ENCODE data around the gene RIBC2. TPM values are rescaled to one million over a fixed set of nuclear protein-coding genes. Genes with fewer than 3 reads are reported as not detected.

Gene RIBC2
- polyA plus RNA-seq, 1 of the 3 experiments (the other 2 are of a cell fraction), result not detected

DNA sequence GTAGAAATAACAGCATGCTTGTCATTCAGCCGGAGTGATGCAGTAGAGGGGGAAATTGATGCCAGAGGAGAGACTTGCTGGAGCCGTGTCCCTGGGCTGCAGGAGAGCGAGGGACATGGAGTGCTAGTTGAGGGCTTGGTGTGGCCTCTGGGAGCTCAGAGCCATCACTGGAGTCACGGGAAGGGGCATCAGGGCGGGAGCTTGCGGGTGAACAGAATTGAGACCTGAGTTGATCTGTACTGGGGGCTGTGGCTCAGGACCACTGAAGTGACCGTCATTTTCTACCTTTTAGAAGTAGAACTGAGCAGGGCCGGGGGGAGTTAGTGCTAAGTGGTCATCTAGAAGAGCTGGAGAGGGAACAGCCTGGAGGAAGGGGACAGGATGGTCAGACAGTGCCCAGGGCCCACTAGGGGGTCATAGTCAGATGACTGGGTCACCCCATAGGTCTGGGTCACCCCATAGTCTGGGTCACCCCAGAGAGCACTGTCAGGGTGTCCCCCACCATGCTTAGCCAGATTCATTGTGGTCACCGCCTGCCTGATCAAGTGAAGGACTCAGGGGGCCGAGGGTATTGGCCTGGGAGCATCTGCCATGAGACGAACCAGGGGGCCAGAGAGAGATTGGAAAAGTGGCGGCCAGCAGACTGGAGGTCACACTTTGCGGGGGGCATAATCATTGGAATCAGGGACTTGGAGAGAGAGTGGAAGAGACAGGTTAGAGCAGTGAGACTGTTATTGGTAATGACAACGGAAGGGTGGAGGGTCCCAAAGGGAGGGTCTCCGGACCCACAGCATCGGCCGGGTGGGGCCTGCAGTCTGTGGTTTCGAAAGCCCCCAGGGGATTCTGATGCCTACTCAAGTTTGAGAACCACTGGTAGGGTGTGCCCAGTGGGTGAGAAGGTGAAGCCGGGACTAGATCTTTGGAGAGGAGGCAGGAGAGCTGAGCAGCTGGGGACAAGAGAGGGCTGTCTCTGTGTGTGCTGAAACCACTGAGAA, 15.2 kb downstream of the RIBC2 start:
- no peaks in the 10 kb centered on the region for H3K9me2 ChIP-seq
- no peak overlapping the region for H3K27ac ChIP-seq (ENCODE audit: low read depth in 2 of 2, low read length in 1 of 2)
- TF ChIP-seq ELF1 (IDR thresholded peaks at IDR 0.05), result no peak
- no peak for TF ChIP-seq EZH2phosphoT487 (IDR thresholded peaks at IDR 0.05; ENCODE audit: borderline replicate concordance, low read depth)
- no peak for TF ChIP-seq POLR2AphosphoS5 (IDR thresholded peaks at IDR 0.05; ENCODE audit: low read depth, low read length)
- CTCF ChIA-PET, result interaction anchor here (0.8 to 1.0 kb wide), 2 partner anchors 160 to 228 kb away, joined by 3 read pairs; no protein-coding TSS in a partner anchor
- no peak overlapping the region for H3K4me2 ChIP-seq
- no peak overlapping the region for H2AFZ ChIP-seq (ENCODE audit: low read depth)
- H3K9ac ChIP-seq, result no peak overlapping the region
- DNase-seq, result no peak
- no peaks in the 10 kb centered on the region for H3K36me3 ChIP-seq (replicated peaks in 1 of 2; ENCODE audit: control insufficient read depth in 1 of 2, insufficient read depth in 2 of 2, low read length in 1 of 2)
- H3K27me3 ChIP-seq (ENCODE audit: insufficient read depth), result 0 out of 2 replicates have a peak, but pooled peaks cover 5% of the 10 kb centered on the region
- no peaks in the 10 kb centered on the region for H3F3A ChIP-seq (replicated peaks; ENCODE audit: insufficient read depth)
- no peaks in the 10 kb centered on the region for H3K4me1 ChIP-seq (ENCODE audit: control insufficient read depth in 1 of 2, insufficient read depth in 2 of 2, low read depth in 1 of 2, low read length in 1 of 2)
- WGBS (ENCODE audit: low lambda C conversion rate), result 68% methylated on average over 19 of the region's 19 CpGs
- H4K20me1 ChIP-seq (ENCODE audit: insufficient read depth), result no peaks in the 10 kb centered on the region
- H3K4me3 ChIP-seq (ENCODE audit: low read depth in 2 of 2, low read length in 1 of 2), result no peak overlapping the region
- H3K9me3 ChIP-seq, result no peaks in the 10 kb centered on the region
- H3K79me2 ChIP-seq (ENCODE audit: insufficient read depth), result no peaks in the 10 kb centered on the region
- POLR2A ChIA-PET, result no interaction called here

DNA sequence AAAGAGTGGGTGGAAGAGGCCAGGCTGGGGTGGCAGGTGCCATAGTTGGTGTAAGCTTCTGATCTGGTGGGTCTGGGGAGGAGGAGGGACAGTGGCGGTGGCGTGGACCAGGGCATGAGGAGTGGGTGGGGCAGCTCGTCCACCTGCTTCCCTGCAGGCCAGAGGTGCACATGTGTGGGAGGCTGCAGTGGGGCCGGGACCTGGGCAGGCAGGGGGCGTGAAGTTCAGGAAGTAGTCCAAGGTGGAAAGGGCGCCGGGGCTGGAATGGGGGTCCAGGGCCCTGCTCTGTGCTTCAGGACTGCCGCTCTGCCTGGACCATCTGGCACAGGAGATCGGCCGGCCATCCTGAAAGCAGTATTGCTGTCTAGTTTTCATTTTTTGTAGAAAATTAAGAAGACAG, 15.9 kb downstream of the RIBC2 start:
- no peaks in the 10 kb centered on the region for H3K4me1 ChIP-seq (ENCODE audit: control insufficient read depth in 1 of 2, insufficient read depth in 2 of 2, low read depth in 1 of 2, low read length in 1 of 2)
- H3K9me3 ChIP-seq, result no peaks in the 10 kb centered on the region
- DNase-seq, result no peak
- H3K4me3 ChIP-seq (ENCODE audit: low read depth in 2 of 2, low read length in 1 of 2), result no peak overlapping the region
- H3K27ac ChIP-seq (ENCODE audit: low read depth in 2 of 2, low read length in 1 of 2), result no peak overlapping the region
- H3K36me3 ChIP-seq (replicated peaks in 1 of 2; ENCODE audit: control insufficient read depth in 1 of 2, insufficient read depth in 2 of 2, low read length in 1 of 2), result no peaks in the 10 kb centered on the region
- 80% methylated on average over 8 of the region's 10 CpGs for WGBS (ENCODE audit: low lambda C conversion rate)
- no peaks in the 10 kb centered on the region for H3K79me2 ChIP-seq (ENCODE audit: insufficient read depth)
- 0 out of 2 replicates have a peak, but pooled peaks cover 5% of the 10 kb centered on the region for H3K27me3 ChIP-seq (ENCODE audit: insufficient read depth)
- ChIA-PET POLR2A (no interaction called here), CTCF (no interaction called here)
- H3F3A ChIP-seq (replicated peaks; ENCODE audit: insufficient read depth), result no peaks in the 10 kb centered on the region
- no peak overlapping the region for H2AFZ ChIP-seq (ENCODE audit: low read depth)
- H3K9me2 ChIP-seq, result no peaks in the 10 kb centered on the region
- no peaks in the 10 kb centered on the region for H4K20me1 ChIP-seq (ENCODE audit: insufficient read depth)
- H3K9ac ChIP-seq, result no peak overlapping the region
- no peak overlapping the region for H3K4me2 ChIP-seq
- TF ChIP-seq GABPA (IDR thresholded peaks at IDR 0.05; ENCODE audit: low read depth), result no peak
- TF ChIP-seq, protein P1, sequence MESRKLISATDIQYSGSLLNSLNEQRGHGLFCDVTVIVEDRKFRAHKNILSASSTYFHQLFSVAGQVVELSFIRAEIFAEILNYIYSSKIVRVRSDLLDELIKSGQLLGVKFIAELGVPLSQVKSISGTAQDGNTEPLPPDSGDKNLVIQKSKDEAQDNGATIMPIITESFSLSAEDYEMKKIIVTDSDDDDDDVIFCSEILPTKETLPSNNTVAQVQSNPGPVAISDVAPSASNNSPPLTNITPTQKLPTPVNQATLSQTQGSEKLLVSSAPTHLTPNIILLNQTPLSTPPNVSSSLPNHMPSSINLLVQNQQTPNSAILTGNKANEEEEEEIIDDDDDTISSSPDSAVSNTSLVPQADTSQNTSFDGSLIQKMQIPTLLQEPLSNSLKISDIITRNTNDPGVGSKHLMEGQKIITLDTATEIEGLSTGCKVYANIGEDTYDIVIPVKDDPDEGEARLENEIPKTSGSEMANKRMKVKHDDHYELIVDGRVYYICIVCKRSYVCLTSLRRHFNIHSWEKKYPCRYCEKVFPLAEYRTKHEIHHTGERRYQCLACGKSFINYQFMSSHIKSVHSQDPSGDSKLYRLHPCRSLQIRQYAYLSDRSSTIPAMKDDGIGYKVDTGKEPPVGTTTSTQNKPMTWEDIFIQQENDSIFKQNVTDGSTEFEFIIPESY (IDR thresholded peaks at IDR 0.05; ENCODE audit: borderline replicate concordance, low read depth), result no peak
- TF ChIP-seq, protein P2, sequence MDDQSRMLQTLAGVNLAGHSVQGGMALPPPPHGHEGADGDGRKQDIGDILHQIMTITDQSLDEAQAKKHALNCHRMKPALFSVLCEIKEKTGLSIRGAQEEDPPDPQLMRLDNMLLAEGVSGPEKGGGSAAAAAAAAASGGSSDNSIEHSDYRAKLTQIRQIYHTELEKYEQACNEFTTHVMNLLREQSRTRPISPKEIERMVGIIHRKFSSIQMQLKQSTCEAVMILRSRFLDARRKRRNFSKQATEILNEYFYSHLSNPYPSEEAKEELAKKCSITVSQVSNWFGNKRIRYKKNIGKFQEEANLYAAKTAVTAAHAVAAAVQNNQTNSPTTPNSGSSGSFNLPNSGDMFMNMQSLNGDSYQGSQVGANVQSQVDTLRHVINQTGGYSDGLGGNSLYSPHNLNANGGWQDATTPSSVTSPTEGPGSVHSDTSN (IDR thresholded peaks at IDR 0.05), result no peak
- TF ChIP-seq, protein P3, sequence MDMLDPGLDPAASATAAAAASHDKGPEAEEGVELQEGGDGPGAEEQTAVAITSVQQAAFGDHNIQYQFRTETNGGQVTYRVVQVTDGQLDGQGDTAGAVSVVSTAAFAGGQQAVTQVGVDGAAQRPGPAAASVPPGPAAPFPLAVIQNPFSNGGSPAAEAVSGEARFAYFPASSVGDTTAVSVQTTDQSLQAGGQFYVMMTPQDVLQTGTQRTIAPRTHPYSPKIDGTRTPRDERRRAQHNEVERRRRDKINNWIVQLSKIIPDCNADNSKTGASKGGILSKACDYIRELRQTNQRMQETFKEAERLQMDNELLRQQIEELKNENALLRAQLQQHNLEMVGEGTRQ (IDR thresholded peaks at IDR 0.05; ENCODE audit: borderline replicate concordance, low read depth, low read length), result no peak
- TF ChIP-seq, protein P4, sequence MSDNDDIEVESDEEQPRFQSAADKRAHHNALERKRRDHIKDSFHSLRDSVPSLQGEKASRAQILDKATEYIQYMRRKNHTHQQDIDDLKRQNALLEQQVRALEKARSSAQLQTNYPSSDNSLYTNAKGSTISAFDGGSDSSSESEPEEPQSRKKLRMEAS (IDR thresholded peaks at IDR 0.05; ENCODE audit: low read depth), result no peak
- no peak for TF ChIP-seq YY1 (IDR thresholded peaks at IDR 0.05; ENCODE audit: low read depth)
- no peak for TF ChIP-seq TCF12 (IDR thresholded peaks at IDR 0.05)
- no peak for TF ChIP-seq MEF2A (IDR thresholded peaks at IDR 0.05; ENCODE audit: borderline replicate concordance, low read depth)
- no peak for TF ChIP-seq FOXJ3 (CRISPR knock-in tag; IDR thresholded peaks at IDR 0.05)
- no peak for TF ChIP-seq TAF1 (IDR thresholded peaks at IDR 0.05; ENCODE audit: borderline replicate concordance, low read depth, low read length)
- no peak for TF ChIP-seq EP300 (IDR thresholded peaks at IDR 0.05; ENCODE audit: borderline replicate concordance in 1 of 2, low read depth in 1 of 2, low read length in 1 of 2)
- no peak for TF ChIP-seq MXI1 (IDR thresholded peaks at IDR 0.05; ENCODE audit: low read depth, low read length)
- TF ChIP-seq RXRA (IDR thresholded peaks at IDR 0.05; ENCODE audit: borderline replicate concordance, low read depth), result no peak
- TF ChIP-seq, protein P5, sequence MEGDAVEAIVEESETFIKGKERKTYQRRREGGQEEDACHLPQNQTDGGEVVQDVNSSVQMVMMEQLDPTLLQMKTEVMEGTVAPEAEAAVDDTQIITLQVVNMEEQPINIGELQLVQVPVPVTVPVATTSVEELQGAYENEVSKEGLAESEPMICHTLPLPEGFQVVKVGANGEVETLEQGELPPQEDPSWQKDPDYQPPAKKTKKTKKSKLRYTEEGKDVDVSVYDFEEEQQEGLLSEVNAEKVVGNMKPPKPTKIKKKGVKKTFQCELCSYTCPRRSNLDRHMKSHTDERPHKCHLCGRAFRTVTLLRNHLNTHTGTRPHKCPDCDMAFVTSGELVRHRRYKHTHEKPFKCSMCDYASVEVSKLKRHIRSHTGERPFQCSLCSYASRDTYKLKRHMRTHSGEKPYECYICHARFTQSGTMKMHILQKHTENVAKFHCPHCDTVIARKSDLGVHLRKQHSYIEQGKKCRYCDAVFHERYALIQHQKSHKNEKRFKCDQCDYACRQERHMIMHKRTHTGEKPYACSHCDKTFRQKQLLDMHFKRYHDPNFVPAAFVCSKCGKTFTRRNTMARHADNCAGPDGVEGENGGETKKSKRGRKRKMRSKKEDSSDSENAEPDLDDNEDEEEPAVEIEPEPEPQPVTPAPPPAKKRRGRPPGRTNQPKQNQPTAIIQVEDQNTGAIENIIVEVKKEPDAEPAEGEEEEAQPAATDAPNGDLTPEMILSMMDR (IDR thresholded peaks at IDR 0.05), result no peak
- TF ChIP-seq RAD21 (IDR thresholded peaks at IDR 0.05; ENCODE audit: low read length), result no peak
- TF ChIP-seq, protein P6, sequence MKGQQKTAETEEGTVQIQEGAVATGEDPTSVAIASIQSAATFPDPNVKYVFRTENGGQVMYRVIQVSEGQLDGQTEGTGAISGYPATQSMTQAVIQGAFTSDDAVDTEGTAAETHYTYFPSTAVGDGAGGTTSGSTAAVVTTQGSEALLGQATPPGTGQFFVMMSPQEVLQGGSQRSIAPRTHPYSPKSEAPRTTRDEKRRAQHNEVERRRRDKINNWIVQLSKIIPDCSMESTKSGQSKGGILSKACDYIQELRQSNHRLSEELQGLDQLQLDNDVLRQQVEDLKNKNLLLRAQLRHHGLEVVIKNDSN (IDR thresholded peaks at IDR 0.05; ENCODE audit: borderline replicate concordance, low read depth), result no peak
- no peak for TF ChIP-seq SMC3 (IDR thresholded peaks at IDR 0.05; ENCODE audit: low read depth, low read length)

Measured in SK-N-SH (cell line).